Neural cell (in vitro differentiated cells): ENCODE results near the gene PRM1. TPM values are rescaled to one million over a fixed set of nuclear protein-coding genes. Genes with fewer than 3 reads are reported as not detected.

Source experiments
- H2AFZ ChIP-seq: fragments of 200-600, 300-800 bp; sonication (generic), shearing (Covaris generic); 2 replicates; pipeline ENCODE4 v1.6.0; 2014; ENCODE audit warnings: low read depth, mild to moderate bottlenecking, antibody characterized with exemption, low read length, moderate library complexity
- H3F3A ChIP-seq: fragments of 200-600 bp; shearing (Covaris generic); 2 replicates; pipeline ENCODE4 v1.6.1; 2016; ENCODE audit warnings: mild to moderate bottlenecking, moderate library complexity, mixed read lengths, antibody characterized with exemption, low read length; ENCODE audit not compliant: insufficient read depth, poor library complexity, severe bottlenecking
- H3K27ac ChIP-seq: fragments of 200-600, 300-800 bp; sonication (generic), shearing (Covaris generic); 2 replicates; pipeline ENCODE4 v1.5.1; 2014; ENCODE audit warnings: mild to moderate bottlenecking, low read length, moderate library complexity
- H3K27me3 ChIP-seq: fragments of 300-800, 200-600 bp; sonication (generic), shearing (Covaris generic); 2 replicates; pipeline ENCODE4 v1.6.0; 2014; ENCODE audit warnings: mild to moderate bottlenecking, low read depth, low read length, moderate library complexity; ENCODE audit not compliant: insufficient read depth
- H3K36me3 ChIP-seq: fragments of 300-800, 200-600 bp; sonication (generic), shearing (Covaris generic); 2 replicates; pipeline ENCODE4 v1.5.1; 2014; ENCODE audit warnings: mild to moderate bottlenecking, antibody characterized with exemption, low read length, moderate library complexity; ENCODE audit not compliant: insufficient read depth
- H3K4me2 ChIP-seq: fragments of 300-800, 200-600 bp; sonication (generic), shearing (Covaris generic); 2 replicates; pipeline ENCODE4 v1.6.0; 2014; ENCODE audit warnings: mild to moderate bottlenecking, low read length
- H3K4me3 ChIP-seq: fragments of 300-800, 200-600 bp; sonication (generic), shearing (Covaris generic); 2 replicates; pipeline ENCODE4 v1.5.1; 2014; ENCODE audit warnings: mild to moderate bottlenecking, low read length, moderate library complexity
- H3K79me2 ChIP-seq: fragments of 200-600 bp; shearing (Covaris generic); replicated peaks from 2 replicates; pipeline ENCODE4 v1.6.0; 2014; ENCODE audit warnings: mild to moderate bottlenecking, low read length, moderate library complexity; ENCODE audit not compliant: insufficient read depth
- H3K9ac ChIP-seq: fragments of 300-800, 200-600 bp; sonication (generic), shearing (Covaris generic); 2 replicates; pipeline ENCODE4 v1.6.1; 2016; ENCODE audit warnings: mild to moderate bottlenecking, low read length, mixed read lengths
- H3K9me2 ChIP-seq: fragments of 200-600 bp; shearing (Covaris generic); 2 replicates; pipeline ENCODE4 v1.6.1; 2016; ENCODE audit warnings: mild to moderate bottlenecking, low read length, mixed read lengths; ENCODE audit not compliant: insufficient read depth
- H3K9me3 ChIP-seq: fragments of 200-600, 300-800 bp; sonication (generic), shearing (Covaris generic); 2 replicates; pipeline ENCODE4 v1.6.1; 2016; ENCODE audit warnings: mild to moderate bottlenecking, mixed run types, low read length, moderate library complexity, mixed read lengths
- H4K20me1 ChIP-seq: fragments of 200-600 bp; shearing (Covaris generic); 2 replicates; pipeline ENCODE4 v1.6.1; 2016; ENCODE audit warnings: mild to moderate bottlenecking, mixed run types; ENCODE audit not compliant: insufficient read depth
- EP300 ChIP-seq: fragments of 450-650 bp; conservative IDR thresholded peaks from 2 replicates; pipeline ENCODE4 v1.6.1; 2014; ENCODE audit warnings: antibody characterized with exemption, mild to moderate bottlenecking, moderate library complexity; ENCODE audit not compliant: poor library complexity, severe bottlenecking
- EZH2 ChIP-seq: fragments of 200-600, 300-800 bp; shearing (Covaris generic), sonication (generic); IDR thresholded peaks from 2 replicates; pipeline ENCODE4 v1.6.1; 2014; ENCODE audit warnings: antibody characterized with exemption, low read length, borderline replicate concordance, mild to moderate bottlenecking; ENCODE audit not compliant: insufficient read depth, poor library complexity, severe bottlenecking
- MXI1 ChIP-seq: fragments of 450-650 bp; conservative IDR thresholded peaks from 2 replicates; pipeline ENCODE4 v1.6.1; 2014; ENCODE audit warnings: antibody characterized with exemption, mild to moderate bottlenecking; ENCODE audit not compliant: poor library complexity, severe bottlenecking
- POLR2AphosphoS5 ChIP-seq: IDR thresholded peaks from 2 replicates; pipeline ENCODE4 v1.6.1; 2012
- SMC3 ChIP-seq: fragments of 450-650 bp; conservative IDR thresholded peaks from 2 replicates; pipeline ENCODE4 v1.6.1; 2014; ENCODE audit warnings: antibody characterized with exemption, mild to moderate bottlenecking, moderate library complexity; ENCODE audit not compliant: poor library complexity
- TAF1 ChIP-seq: IDR thresholded peaks from 2 replicates; pipeline ENCODE4 v1.6.1; 2012; ENCODE audit warnings: low read depth
- polyA plus RNA-seq: library from polyadenylated mRNA; depleted of rRNA; stranded (reverse); fragments of >200 nt; gene quantifications from 2 replicates; pipeline ENCODE4 v1.2.3, GENCODE V29; 2014
- TF ChIP-seq, protein P1 (sequence below): fragments of 450-650 bp; IDR thresholded peaks from 2 replicates; pipeline ENCODE4 v1.5.1; 2014; ENCODE audit warnings: antibody characterized with exemption, mild to moderate bottlenecking, moderate library complexity; ENCODE audit not compliant: poor library complexity, severe bottlenecking

Gene PRM1
- polyA plus RNA-seq, 1 donor from 2014 or later = not detected

DNA sequence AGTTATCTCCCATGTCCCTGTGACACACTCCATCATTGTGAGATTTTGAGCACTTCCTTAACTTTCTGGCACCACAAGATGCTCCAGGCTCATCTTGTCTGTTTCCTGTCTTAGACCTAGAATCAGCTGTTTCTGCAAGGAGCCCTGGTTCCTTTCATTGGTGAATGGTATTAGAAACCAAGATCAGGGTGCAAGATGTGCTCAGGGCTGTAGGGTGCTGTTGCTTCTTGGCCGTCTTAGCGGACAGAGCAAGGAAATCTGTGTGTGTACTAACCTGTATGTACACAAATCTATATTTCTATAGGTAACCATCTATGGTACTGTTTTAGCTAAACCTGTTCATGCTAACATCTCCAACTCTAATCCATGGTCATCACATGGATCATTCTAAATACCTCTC lies 8.1 kb upstream of the PRM1 start:
- Histone ChIP-seq H3K4me2 (no peak overlapping the region), H3K79me2 (no peaks in the 10 kb centered on the region), H3K9me3 (no peaks in the 10 kb centered on the region), H3K9ac (no peak overlapping the region), H3K9me2 (no peaks in the 10 kb centered on the region), H3K36me3 (no peaks in the 10 kb centered on the region), H3K4me3 (no peak overlapping the region), H3K27ac (no peak overlapping the region), H3F3A (no peaks in the 10 kb centered on the region), H3K27me3 (no peaks in the 10 kb centered on the region), H2AFZ (no peak overlapping the region), H4K20me1 (no peaks in the 10 kb centered on the region)
- TF ChIP-seq EP300 = no peak
- TF ChIP-seq TAF1 = no peak
- TF ChIP-seq, protein P1, sequence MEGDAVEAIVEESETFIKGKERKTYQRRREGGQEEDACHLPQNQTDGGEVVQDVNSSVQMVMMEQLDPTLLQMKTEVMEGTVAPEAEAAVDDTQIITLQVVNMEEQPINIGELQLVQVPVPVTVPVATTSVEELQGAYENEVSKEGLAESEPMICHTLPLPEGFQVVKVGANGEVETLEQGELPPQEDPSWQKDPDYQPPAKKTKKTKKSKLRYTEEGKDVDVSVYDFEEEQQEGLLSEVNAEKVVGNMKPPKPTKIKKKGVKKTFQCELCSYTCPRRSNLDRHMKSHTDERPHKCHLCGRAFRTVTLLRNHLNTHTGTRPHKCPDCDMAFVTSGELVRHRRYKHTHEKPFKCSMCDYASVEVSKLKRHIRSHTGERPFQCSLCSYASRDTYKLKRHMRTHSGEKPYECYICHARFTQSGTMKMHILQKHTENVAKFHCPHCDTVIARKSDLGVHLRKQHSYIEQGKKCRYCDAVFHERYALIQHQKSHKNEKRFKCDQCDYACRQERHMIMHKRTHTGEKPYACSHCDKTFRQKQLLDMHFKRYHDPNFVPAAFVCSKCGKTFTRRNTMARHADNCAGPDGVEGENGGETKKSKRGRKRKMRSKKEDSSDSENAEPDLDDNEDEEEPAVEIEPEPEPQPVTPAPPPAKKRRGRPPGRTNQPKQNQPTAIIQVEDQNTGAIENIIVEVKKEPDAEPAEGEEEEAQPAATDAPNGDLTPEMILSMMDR = no peak
- TF ChIP-seq SMC3 = no peak
- TF ChIP-seq POLR2AphosphoS5 = no peak

DNA sequence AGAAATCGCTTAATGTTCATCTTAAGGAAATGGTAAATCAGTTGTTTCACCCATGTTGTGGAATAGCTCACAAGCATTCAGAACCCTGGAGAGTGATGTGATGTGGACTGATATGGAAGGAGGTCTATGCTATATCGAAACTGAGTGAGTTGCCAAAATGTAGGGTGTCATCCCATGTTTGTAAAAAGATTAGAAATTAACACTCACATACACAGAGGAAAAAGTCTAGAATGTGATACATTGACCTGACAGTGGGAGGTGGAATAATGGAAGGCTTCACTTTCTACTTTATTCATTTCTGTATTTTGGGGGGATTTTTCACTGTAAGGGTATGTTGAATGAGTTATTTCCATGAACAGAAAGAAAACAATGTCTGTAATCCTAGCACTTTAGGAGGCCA lies 4.7 kb upstream of the PRM1 start:
- H3K4me3 ChIP-seq = no peak overlapping the region
- H3K9ac ChIP-seq = no peak overlapping the region
- no peaks in the 10 kb centered on the region for H3K79me2 ChIP-seq
- no peak overlapping the region for H2AFZ ChIP-seq
- TF ChIP-seq EZH2 = no peak
- no peak overlapping the region for H3K27ac ChIP-seq
- no peaks in the 10 kb centered on the region for H4K20me1 ChIP-seq
- H3K9me2 ChIP-seq = no peaks in the 10 kb centered on the region
- H3K9me3 ChIP-seq = no peaks in the 10 kb centered on the region
- H3K4me2 ChIP-seq = no peak overlapping the region
- H3K27me3 ChIP-seq = no peaks in the 10 kb centered on the region
- H3F3A ChIP-seq = no peaks in the 10 kb centered on the region
- H3K36me3 ChIP-seq = no peaks in the 10 kb centered on the region

DNA sequence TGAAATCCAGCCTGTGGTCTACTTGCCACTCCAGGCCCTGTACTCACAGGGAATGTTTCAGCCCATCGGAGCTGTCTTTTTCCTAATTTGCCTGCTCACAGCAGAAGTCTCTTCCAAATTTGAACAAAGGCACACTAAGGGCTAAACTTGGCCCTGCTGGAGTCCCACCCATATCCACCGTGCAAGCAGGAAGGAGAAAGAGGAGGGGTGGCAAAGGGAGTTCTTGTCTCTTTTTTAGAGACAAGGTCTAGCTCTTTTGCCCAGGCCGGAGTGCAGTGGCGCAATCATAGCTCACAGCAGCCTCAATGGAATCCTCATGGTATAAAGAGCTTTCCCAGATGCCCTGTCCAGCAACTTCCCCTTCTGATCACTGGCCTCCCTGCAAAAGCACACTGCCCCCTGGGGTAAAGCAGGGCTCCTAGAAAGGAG lies 2.7 kb upstream of the PRM1 start:
- Histone ChIP-seq H4K20me1 (no peaks in the 10 kb centered on the region), H3K27ac (no peak overlapping the region), H3K4me3 (no peak overlapping the region), H3F3A (no peaks in the 10 kb centered on the region), H3K27me3 (no peaks in the 10 kb centered on the region), H3K9ac (no peak overlapping the region), H3K79me2 (no peaks in the 10 kb centered on the region), H3K36me3 (no peaks in the 10 kb centered on the region), H3K9me2 (no peaks in the 10 kb centered on the region), H2AFZ (no peak overlapping the region), H3K4me2 (no peak overlapping the region), H3K9me3 (no peaks in the 10 kb centered on the region)
- TF ChIP-seq SMC3 = no peak
- no peak for TF ChIP-seq MXI1
- TF ChIP-seq, protein P1 = no peak
